Measurements from ENCODE around the gene MGMT.

- TF ChIP-seq CTCF (IDR thresholded peaks at IDR 0.05) = no peak
- TF ChIP-seq EP300 (IDR thresholded peaks at IDR 0.05) = no peak
- TF ChIP-seq POLR2AphosphoS5 (IDR thresholded peaks at IDR 0.05) = no peak
- no peak for TF ChIP-seq POLR2A (IDR thresholded peaks at IDR 0.05; ENCODE audit: low read depth)
Observed at GRCh38 chr10:129534826-129535225, 67.8 kb downstream of the MGMT start.
